Measurements from ENCODE around the gene NKTR.

GRCh38 chr3:42655331-42655888, 54.9 kb downstream of the NKTR start:
- TF ChIP-seq CTCF (IDR thresholded peaks at IDR 0.05) = no peak
- no peak for TF ChIP-seq EP300 (IDR thresholded peaks at IDR 0.05)
- no peak for TF ChIP-seq POLR2A (IDR thresholded peaks at IDR 0.05)

All from suprapubic skin (tissue), 3 donors.